ENCODE measurements around the gene CLCF1. TPM values are rescaled to one million over a fixed set of nuclear protein-coding genes. Genes with fewer than 3 reads are reported as not detected.

Gene CLCF1
- total and polyA plus RNA-seq, 2 of the 13 experiments (the other 11 are each of a cell fraction or from before 2014, with no cell fraction given): 0.49 to 0.78 TPM

GRCh38 chr11:67409261-67409666, 35.9 kb upstream of the CLCF1 start:
- POLR2A ChIA-PET: no interaction called here
- CTCF ChIA-PET (ENCODE audit: low intra/inter-chr PET ratio, low total read pairs): no interaction called here
- no TSS peak for BruUV-seq (replicated peaks)
- in situ Hi-C loops (cut with HindIII; ENCODE audit: extremely low pct_ligation_motif_present, low pct_unique_long_range_greater_than_20kb): no loop called here
- Histone ChIP-seq H3K4me2 (ENCODE audit: low read depth, low read length) (no peak overlapping the region), H3K9me3 (ENCODE audit: low read length) (no peaks in the 10 kb centered on the region), H3K36me3 (replicated peaks in 1 of 2; ENCODE audit: control insufficient read depth in 1 of 2, insufficient read depth in 2 of 2, low read length in 2 of 2) (no peaks in the 10 kb centered on the region), H4K20me1 (ENCODE audit: insufficient read depth, low read length) (no peaks in the 10 kb centered on the region), H3K4me3 (replicated peaks in 1 of 3; ENCODE audit: insufficient read depth in 1 of 3, low read depth in 2 of 3, low read length in 3 of 3) (no peak overlapping the region), H2AFZ (ENCODE audit: low read length) (no peak overlapping the region), H3K27ac (ENCODE audit: extremely low read length, insufficient read depth, low read length) (no peak overlapping the region), H3K27me3 (ENCODE audit: control insufficient read depth in 1 of 2, insufficient read depth in 2 of 2, low read length in 2 of 2) (peaks cover 3 to 34% of the 10 kb centered on the region in 2 experiments; a peak in 4 of 5 replicates), H3K4me1 (ENCODE audit: insufficient read depth, low read length) (peaks cover 65% of the 10 kb centered on the region), H3K9ac (ENCODE audit: insufficient read depth, low read depth, low read length) (no peak overlapping the region), H3K79me2 (ENCODE audit: insufficient read depth, low read length) (no peaks in the 10 kb centered on the region)
- FAIRE-seq (no peak), DNase-seq (ENCODE audit: low spot score) (no peak), ATAC-seq (no peak)
- WGBS (ENCODE audit: low lambda C conversion rate): 65% methylated on average over 10 of the region's 24 CpGs
- no peak for TF ChIP-seq ZNF274 (CRISPR knock-in tag; IDR thresholded peaks at IDR 0.05)
- no peak for TF ChIP-seq ZBTB38 (CRISPR knock-in tag; IDR thresholded peaks at IDR 0.05)
- no peak for TF ChIP-seq KIAA2018 (CRISPR knock-in tag; IDR thresholded peaks at IDR 0.05; ENCODE audit: borderline replicate concordance)
- TF ChIP-seq RFX5 (IDR thresholded peaks at IDR 0.05; ENCODE audit: low read depth, low read length): no peak
- no peak for TF ChIP-seq ZNF530 (CRISPR knock-in tag; IDR thresholded peaks at IDR 0.05; ENCODE audit: low read depth)
- no peak for TF ChIP-seq ZNF17 (CRISPR knock-in tag; IDR thresholded peaks at IDR 0.05)
- no peak for TF ChIP-seq SRF (IDR thresholded peaks at IDR 0.05; ENCODE audit: low read depth, low read length)
- no peak for TF ChIP-seq ZNF362 (CRISPR knock-in tag; IDR thresholded peaks at IDR 0.05; ENCODE audit: borderline replicate concordance)
- TF ChIP-seq ZGPAT (CRISPR knock-in tag; IDR thresholded peaks at IDR 0.05): no peak
- TF ChIP-seq ERF (CRISPR knock-in tag; IDR thresholded peaks at IDR 0.05): no peak
- no peak for TF ChIP-seq ZNF205 (CRISPR knock-in tag; IDR thresholded peaks at IDR 0.05)
- TF ChIP-seq SP2 (CRISPR knock-in tag; IDR thresholded peaks at IDR 0.05): no peak
- TF ChIP-seq HBP1 (CRISPR knock-in tag; IDR thresholded peaks at IDR 0.05; ENCODE audit: low read depth): no peak
- intact Hi-C loops (cut with micrococcal nuclease; ENCODE audit: unreplicated experiment): no loop called here

Data from HepG2 (cell line).